LNCaP clone FGC (cell line): ENCODE data around the gene ZNF384.

ENCODE experiments used
- DNase-seq: peaks from one replicate; pipeline ENCODE4 v3.0.0-alpha.2; 2011; ENCODE audit warnings: low read depth
- H3K4me3 ChIP-seq: 2 replicates; pipeline ENCODE4 v1.5.1; 2011; ENCODE audit warnings: mild to moderate bottlenecking, low read depth, low read length, control low read depth
- TF ChIP-seq, protein P1 (sequence below): IDR thresholded peaks from 2 replicates; pipeline ENCODE4 v1.5.1; 2012; ENCODE audit warnings: mild to moderate bottlenecking; ENCODE audit not compliant: control insufficient read depth, insufficient read depth; ENCODE audit errors: extremely low read depth

Gene ZNF384

DNA sequence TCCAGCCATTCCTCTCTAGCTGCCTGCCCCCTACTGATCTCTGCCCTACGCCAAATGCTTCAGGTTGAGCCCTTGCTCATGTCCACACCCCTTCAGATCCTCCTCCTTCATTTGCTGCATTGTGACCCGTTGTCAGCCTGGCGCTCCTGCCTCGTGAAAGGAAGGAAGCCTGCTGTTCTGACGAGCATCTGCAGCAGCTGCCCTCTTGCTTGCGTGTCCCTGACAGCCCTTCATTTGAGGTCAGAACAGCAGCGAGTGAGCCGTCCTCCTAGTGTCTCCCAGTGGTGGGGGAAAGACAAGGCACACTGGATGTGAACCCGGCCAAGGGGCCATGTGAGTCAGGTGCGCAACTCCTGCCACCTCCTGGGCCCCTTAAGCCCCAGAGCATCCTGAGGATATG, 14.5 kb upstream of the ZNF384 start:
- no peak overlapping the region for H3K4me3 ChIP-seq
- no peak for DNase-seq
- TF ChIP-seq, protein P1, sequence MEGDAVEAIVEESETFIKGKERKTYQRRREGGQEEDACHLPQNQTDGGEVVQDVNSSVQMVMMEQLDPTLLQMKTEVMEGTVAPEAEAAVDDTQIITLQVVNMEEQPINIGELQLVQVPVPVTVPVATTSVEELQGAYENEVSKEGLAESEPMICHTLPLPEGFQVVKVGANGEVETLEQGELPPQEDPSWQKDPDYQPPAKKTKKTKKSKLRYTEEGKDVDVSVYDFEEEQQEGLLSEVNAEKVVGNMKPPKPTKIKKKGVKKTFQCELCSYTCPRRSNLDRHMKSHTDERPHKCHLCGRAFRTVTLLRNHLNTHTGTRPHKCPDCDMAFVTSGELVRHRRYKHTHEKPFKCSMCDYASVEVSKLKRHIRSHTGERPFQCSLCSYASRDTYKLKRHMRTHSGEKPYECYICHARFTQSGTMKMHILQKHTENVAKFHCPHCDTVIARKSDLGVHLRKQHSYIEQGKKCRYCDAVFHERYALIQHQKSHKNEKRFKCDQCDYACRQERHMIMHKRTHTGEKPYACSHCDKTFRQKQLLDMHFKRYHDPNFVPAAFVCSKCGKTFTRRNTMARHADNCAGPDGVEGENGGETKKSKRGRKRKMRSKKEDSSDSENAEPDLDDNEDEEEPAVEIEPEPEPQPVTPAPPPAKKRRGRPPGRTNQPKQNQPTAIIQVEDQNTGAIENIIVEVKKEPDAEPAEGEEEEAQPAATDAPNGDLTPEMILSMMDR: no peak

GRCh38 chr12:6701078-6701768, 12.0 kb upstream of the ZNF384 start:
- TF ChIP-seq, protein P1: no peak
- no peak overlapping the region for H3K4me3 ChIP-seq
- DNase-seq: no peak

DNA sequence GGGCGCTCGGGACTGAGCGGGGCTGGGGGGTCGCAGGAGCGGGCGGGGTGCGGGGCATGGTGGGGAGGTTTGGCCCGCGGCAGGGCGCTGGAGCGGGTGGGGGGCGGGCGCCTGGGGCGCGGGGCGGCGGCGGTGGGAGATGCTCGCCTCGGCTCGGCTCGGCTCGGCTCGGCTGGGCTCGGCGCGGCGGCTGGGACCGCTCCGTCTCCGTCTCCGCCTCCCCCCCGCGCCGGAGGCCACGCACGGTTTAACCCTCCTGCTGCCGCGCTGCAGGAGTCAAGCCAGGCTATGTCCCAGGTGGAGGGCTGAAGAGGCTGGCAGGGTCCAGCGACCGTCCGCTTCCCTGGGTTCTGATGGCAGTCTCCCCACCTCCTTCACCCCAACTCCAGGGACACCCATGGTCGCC, 11.5 kb upstream of the ZNF384 start, which contains the start of gene PIANP:
TSS of gene PIANP (minus strand) at position 170 of the 406 bp plus-strand sequence. CDS start 2,754 bp downstream, outside the sequence.
- no peak within 1 kb of the TSS for H3K4me3 ChIP-seq
- TF ChIP-seq, protein P1: no peak
- no peak for DNase-seq

- TF ChIP-seq, protein P1: no peak
- no peak for DNase-seq
- no peak overlapping the region for H3K4me3 ChIP-seq
Measured at GRCh38 chr12:6699989-6700645, 10.9 kb upstream of the ZNF384 start.

DNA sequence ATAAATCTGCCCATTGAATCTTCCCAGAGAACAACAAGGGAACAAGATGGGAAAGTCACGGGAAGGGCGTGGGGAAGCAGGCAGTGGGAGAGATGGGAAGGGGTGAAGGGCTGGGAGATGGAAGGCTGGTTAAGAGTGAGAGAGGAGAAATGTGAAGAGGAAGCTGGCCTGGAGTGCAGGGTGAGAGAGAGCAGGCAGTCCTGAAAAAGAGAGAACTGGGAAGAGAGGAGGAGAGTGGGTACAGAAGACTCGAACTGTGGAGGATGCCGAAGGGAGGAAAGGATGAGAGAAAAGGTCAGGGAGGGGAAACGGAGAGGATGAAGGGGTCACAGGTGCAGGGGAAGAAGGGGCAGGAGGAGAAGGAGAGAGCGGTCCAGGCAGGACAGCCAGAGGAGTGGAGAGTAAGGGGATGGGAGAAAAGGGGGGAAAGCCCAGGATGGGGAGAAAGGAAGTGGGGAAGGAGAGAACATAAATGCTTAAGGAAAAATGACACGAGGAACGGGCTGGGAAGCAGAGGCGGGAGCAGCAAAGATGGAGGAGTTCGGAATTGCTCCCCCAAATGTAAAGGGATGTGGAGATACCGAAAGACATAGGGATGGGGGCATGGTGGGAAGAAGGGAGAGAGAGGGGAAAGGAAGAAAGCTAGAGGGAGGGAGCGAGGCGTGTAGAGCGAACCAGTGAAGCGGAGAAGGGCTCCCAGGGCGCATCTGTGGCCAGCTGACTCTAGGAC, 10.2 kb upstream of the ZNF384 start:
- DNase-seq: no peak
- TF ChIP-seq, protein P1: no peak

GRCh38 chr12:6698352-6699046, 9.3 kb upstream of the ZNF384 start:
- H3K4me3 ChIP-seq: no peak overlapping the region
- TF ChIP-seq, protein P1: no peak
- DNase-seq: no peak

More for the DNA sequence above, 10.2 kb upstream of the ZNF384 start:
- H3K4me3 ChIP-seq: no peak overlapping the region
